Measurements from ENCODE around the gene C1orf185. TPM values are rescaled to one million over a fixed set of nuclear protein-coding genes. Genes with fewer than 3 reads are reported as not detected.
"Not testable (repeated sequence)": the region's sequence is repeated elsewhere in the genome, so short reads cannot be mapped to it uniquely, and the experiment has no call there.

The C1orf185 gene
- total RNA-seq, 2 experiments from 2014 or later: not detected

- Mint-ChIP-seq H3K9me3 (peaks cover 3% of the 10 kb centered on the region), H3K27ac (no peak overlapping the region), H3K36me3 (ENCODE audit: low read depth) (peaks cover 2% of the 10 kb centered on the region), H3K27me3 (ENCODE audit: low read depth) (peaks cover 14% of the 10 kb centered on the region), H3K4me3 (no peak overlapping the region), H3K4me1 (ENCODE audit: low read depth) (no peaks in the 10 kb centered on the region)
- intact Hi-C loops (cut with micrococcal nuclease): no loop called here
- no peak for DNase-seq
- CTCF ChIA-PET: no interaction called here
These were observed 8.4 kb upstream of the C1orf185 start for GRCh38 chr1:51093581-51093980.

- Mint-ChIP-seq H3K4me1 (ENCODE audit: low read depth) (no peaks in the 10 kb centered on the region), H3K36me3 (ENCODE audit: low read depth) (peaks cover 2% of the 10 kb centered on the region), H3K27me3 (ENCODE audit: low read depth) (peaks cover 16% of the 10 kb centered on the region), H3K4me3 (no peak overlapping the region), H3K27ac (no peak overlapping the region), H3K9me3 (peaks cover 3% of the 10 kb centered on the region)
- DNase-seq: no peak
- CTCF ChIA-PET: no interaction called here
- intact Hi-C loops (cut with micrococcal nuclease): no loop called here
These were observed 4.9 kb upstream of the C1orf185 start for GRCh38 chr1:51097171-51097570.

- Mint-ChIP-seq H3K4me3 (no peak overlapping the region), H3K9me3 (peaks cover 3% of the 10 kb centered on the region), H3K27me3 (ENCODE audit: low read depth) (peaks cover 11% of the 10 kb centered on the region), H3K36me3 (ENCODE audit: low read depth) (peaks cover 2% of the 10 kb centered on the region), H3K4me1 (ENCODE audit: low read depth) (no peaks in the 10 kb centered on the region), H3K27ac (no peak overlapping the region)
- intact Hi-C loops (cut with micrococcal nuclease): no loop called here
- CTCF ChIA-PET: interaction anchor here (0.6 to 1.5 kb wide), 3 partner anchors 48 to 404 kb away, joined by 3 to 6 read pairs (median 4); no protein-coding TSS in a partner anchor
- DNase-seq: no peak
These were observed 1.7 kb upstream of the C1orf185 start for GRCh38 chr1:51100264-51100880.

DNA sequence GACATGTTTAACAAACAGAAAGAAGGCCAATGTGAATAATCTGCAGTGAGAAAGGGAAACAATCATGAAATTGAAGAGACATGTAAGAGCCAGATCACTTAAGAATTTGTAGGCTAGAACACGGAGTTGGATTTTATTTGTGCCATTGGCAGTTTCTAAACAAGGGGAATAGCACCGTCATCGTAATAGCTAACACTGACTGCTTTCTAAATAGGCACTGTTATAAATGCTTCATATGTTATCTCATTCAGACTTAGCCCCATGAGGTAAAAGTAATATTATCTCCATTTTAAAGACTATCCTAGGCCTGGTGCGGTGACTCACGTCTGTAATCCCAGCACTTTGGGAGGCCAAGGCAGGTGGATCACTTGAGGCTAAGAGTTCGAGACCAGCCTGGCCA lies 12.1 kb downstream of the C1orf185 start:
- H3K27me3 Mint-ChIP-seq (ENCODE audit: low read depth): peaks cover 10% of the 10 kb centered on the region

GRCh38 chr1:51115714-51116404 lies 13.8 kb downstream of the C1orf185 start:
- Mint-ChIP-seq H3K9me3 (no peaks in the 10 kb centered on the region), H3K4me1 (ENCODE audit: low read depth) (no peaks in the 10 kb centered on the region), H3K27ac (no peak overlapping the region), H3K4me3 (no peak overlapping the region), H3K36me3 (ENCODE audit: low read depth) (no peaks in the 10 kb centered on the region), H3K27me3 (ENCODE audit: low read depth) (peaks cover 10% of the 10 kb centered on the region)
- intact Hi-C loops (cut with micrococcal nuclease): no loop called here
- CTCF ChIA-PET: interaction anchor here (1.2 to 1.6 kb wide), 2 partner anchors 73 to 76 kb away, joined by 3 to 4 read pairs; no protein-coding TSS in a partner anchor
- DNase-seq: no peak

More for the DNA sequence above, 12.1 kb downstream of the C1orf185 start:
- DNase-seq: no peak
- Mint-ChIP-seq H3K9me3 (no peaks in the 10 kb centered on the region), H3K4me1 (ENCODE audit: low read depth) (no peaks in the 10 kb centered on the region), H3K4me3 (no peak overlapping the region), H3K36me3 (ENCODE audit: low read depth) (no peaks in the 10 kb centered on the region), H3K27ac (no peak overlapping the region)
- CTCF ChIA-PET: no interaction called here
- intact Hi-C loops (cut with micrococcal nuclease): no loop called here

GRCh38 chr1:51119331-51119730 lies 17.3 kb downstream of the C1orf185 start:
- Mint-ChIP-seq H3K9me3 (no peaks in the 10 kb centered on the region), H3K27me3 (ENCODE audit: low read depth) (peaks cover 7% of the 10 kb centered on the region), H3K27ac (no peak overlapping the region), H3K36me3 (ENCODE audit: low read depth) (no peaks in the 10 kb centered on the region), H3K4me3 (no peak overlapping the region), H3K4me1 (ENCODE audit: low read depth) (no peaks in the 10 kb centered on the region)
- intact Hi-C loops (cut with micrococcal nuclease): no loop called here
- no peak for DNase-seq
- CTCF ChIA-PET: no interaction called here

DNA sequence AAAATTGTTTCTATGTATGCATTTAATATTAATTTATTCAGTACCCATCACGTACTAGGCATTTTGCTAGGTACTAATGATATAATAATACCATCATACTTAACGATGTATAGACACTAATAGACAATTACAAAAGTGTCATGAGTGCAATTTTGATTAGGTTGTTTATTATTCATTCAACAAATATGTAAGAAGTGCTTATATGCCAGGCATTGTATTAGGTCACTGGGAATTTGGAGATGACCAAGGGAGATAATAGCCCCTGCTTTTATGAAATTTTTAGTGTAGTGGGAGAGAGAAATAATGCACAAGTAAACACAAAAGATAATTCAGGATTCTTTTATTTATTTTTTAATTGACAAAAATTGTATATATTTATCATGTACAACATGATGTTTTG lies 18.6 kb downstream of the C1orf185 start:
- intact Hi-C loops (cut with micrococcal nuclease): no loop called here
- Mint-ChIP-seq H3K4me1 (ENCODE audit: low read depth) (no peaks in the 10 kb centered on the region), H3K27ac (no peak overlapping the region), H3K36me3 (ENCODE audit: low read depth) (no peaks in the 10 kb centered on the region), H3K4me3 (no peak overlapping the region), H3K9me3 (no peaks in the 10 kb centered on the region), H3K27me3 (ENCODE audit: low read depth) (peaks cover 5% of the 10 kb centered on the region)
- CTCF ChIA-PET: interaction anchor here (0.6 kb wide), 1 partner anchor 178 kb away, joined by 3 read pairs; no protein-coding TSS in a partner anchor
- DNase-seq: no peak

DNA sequence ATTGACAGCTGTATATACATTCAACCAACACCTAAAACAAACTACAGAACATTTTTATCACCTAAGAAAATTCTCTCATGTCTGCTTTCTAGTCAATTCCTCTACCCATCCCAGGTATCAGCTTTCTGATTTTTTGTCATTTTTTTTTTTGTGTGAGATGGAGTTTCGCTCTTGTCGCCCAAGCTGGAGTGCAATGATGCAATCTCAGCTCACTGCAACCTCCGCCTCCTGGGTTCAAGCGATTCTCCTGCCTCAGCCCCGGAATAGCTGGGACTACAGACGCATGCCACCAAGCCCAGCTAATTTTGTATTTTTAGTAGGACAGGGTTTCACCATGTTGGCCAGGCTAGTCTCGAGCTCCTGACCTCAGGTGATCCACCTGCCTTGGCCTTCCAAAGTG lies 25.1 kb downstream of the C1orf185 start:
- H3K27me3 Mint-ChIP-seq (ENCODE audit: low read depth); CTCF ChIA-PET; H3K27ac Mint-ChIP-seq; H3K36me3 Mint-ChIP-seq (ENCODE audit: low read depth); DNase-seq; H3K9me3 Mint-ChIP-seq; H3K4me3 Mint-ChIP-seq; intact Hi-C loops (cut with micrococcal nuclease); H3K4me1 Mint-ChIP-seq (ENCODE audit: low read depth): not testable (repeated sequence)

- Mint-ChIP-seq H3K27me3 (ENCODE audit: low read depth) (peaks cover 16% of the 10 kb centered on the region), H3K9me3 (peaks cover 15% of the 10 kb centered on the region), H3K4me1 (ENCODE audit: low read depth) (no peaks in the 10 kb centered on the region), H3K4me3 (no peak overlapping the region), H3K27ac (no peak overlapping the region), H3K36me3 (ENCODE audit: low read depth) (no peaks in the 10 kb centered on the region)
- CTCF ChIA-PET: no interaction called here
- intact Hi-C loops (cut with micrococcal nuclease): no loop called here
- DNase-seq: no peak
These were observed 29.2 kb downstream of the C1orf185 start for GRCh38 chr1:51131185-51131584.

GRCh38 chr1:51133045-51133444 lies 31.0 kb downstream of the C1orf185 start:
- Mint-ChIP-seq H3K27ac (no peak overlapping the region), H3K4me1 (ENCODE audit: low read depth) (no peaks in the 10 kb centered on the region), H3K36me3 (ENCODE audit: low read depth) (no peaks in the 10 kb centered on the region), H3K9me3 (peaks cover 19% of the 10 kb centered on the region), H3K27me3 (ENCODE audit: low read depth) (peaks cover 21% of the 10 kb centered on the region), H3K4me3 (no peak overlapping the region)
- CTCF ChIA-PET: no interaction called here
- DNase-seq: no peak
- intact Hi-C loops (cut with micrococcal nuclease): no loop called here

- H3K36me3 Mint-ChIP-seq (ENCODE audit: low read depth); intact Hi-C loops (cut with micrococcal nuclease); H3K27ac Mint-ChIP-seq; DNase-seq; H3K4me1 Mint-ChIP-seq (ENCODE audit: low read depth); H3K4me3 Mint-ChIP-seq: not testable (repeated sequence)
- CTCF ChIA-PET: interaction anchor here (1.7 kb wide), 1 partner anchor 362 kb away, joined by 3 read pairs; no protein-coding TSS in a partner anchor
- Mint-ChIP-seq H3K9me3 (peaks cover 15% of the 10 kb centered on the region), H3K27me3 (ENCODE audit: low read depth) (peaks cover 16% of the 10 kb centered on the region)
These were observed 35.7 kb downstream of the C1orf185 start for GRCh38 chr1:51137696-51138095.

DNA sequence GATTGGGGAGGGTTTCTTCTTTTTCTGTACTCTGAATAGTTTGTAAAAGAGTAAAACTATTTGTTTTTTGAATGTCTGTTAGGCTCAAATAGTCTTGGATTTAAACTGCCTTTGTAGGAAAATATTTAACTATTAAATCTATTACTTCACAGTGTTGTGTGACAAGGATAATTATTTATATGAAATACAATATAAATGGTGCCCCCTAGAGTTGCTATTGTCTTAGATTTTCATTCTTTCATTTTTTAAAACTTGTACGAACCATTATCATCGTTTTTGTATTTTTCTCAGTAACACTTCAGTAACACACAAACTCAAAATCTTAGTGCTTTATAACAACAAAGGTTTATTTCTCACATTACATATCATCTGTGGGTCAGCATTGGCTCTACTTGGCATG lies 37.4 kb downstream of the C1orf185 start:
- intact Hi-C loops (cut with micrococcal nuclease): no loop called here
- no peak overlapping the region for H3K27ac Mint-ChIP-seq
- no peaks in the 10 kb centered on the region for H3K4me1 Mint-ChIP-seq (ENCODE audit: low read depth)
- no peak for DNase-seq
- CTCF ChIA-PET: interaction anchor here (1.1 to 1.7 kb wide), 3 partner anchors 51 to 364 kb away, joined by 3 to 5 read pairs (median 3); no protein-coding TSS in a partner anchor
- no peak overlapping the region for H3K4me3 Mint-ChIP-seq
- peaks cover 4% of the 10 kb centered on the region for H3K9me3 Mint-ChIP-seq
- no peaks in the 10 kb centered on the region for H3K36me3 Mint-ChIP-seq (ENCODE audit: low read depth)
- peaks cover 14% of the 10 kb centered on the region for H3K27me3 Mint-ChIP-seq (ENCODE audit: low read depth)

- H3K4me1 Mint-ChIP-seq (ENCODE audit: low read depth): no peaks in the 10 kb centered on the region
- H3K27me3 Mint-ChIP-seq (ENCODE audit: low read depth): peaks cover 6% of the 10 kb centered on the region
- H3K27ac Mint-ChIP-seq: no peak overlapping the region
- H3K36me3 Mint-ChIP-seq (ENCODE audit: low read depth): no peaks in the 10 kb centered on the region
- CTCF ChIA-PET: no interaction called here
- H3K9me3 Mint-ChIP-seq: no peaks in the 10 kb centered on the region
- intact Hi-C loops (cut with micrococcal nuclease): no loop called here
- no peak for DNase-seq
- H3K4me3 Mint-ChIP-seq: no peak overlapping the region
These were observed 45.4 kb downstream of the C1orf185 start for GRCh38 chr1:51147394-51147793.

All from activated naive CD4-positive, alpha-beta T cell treated with anti-CD3 and anti-CD28 coated beads for 36 hours (primary cell).